Measurements from ENCODE around the gene TPRA1. TPM values are rescaled to one million over a fixed set of nuclear protein-coding genes. Genes with fewer than 3 reads are reported as not detected.

Gene TPRA1
- total RNA-seq, 1 donor from 2014 or later = 15.1 TPM

- H3K27ac ChIP-seq (ENCODE audit: low read depth, low read length) = no peak overlapping the region
- no peaks in the 10 kb centered on the region for H3K9me3 ChIP-seq (ENCODE audit: control insufficient read depth in 3 of 3, low read length in 3 of 3)
- peaks cover 4 to 12% (median 8%) of the 10 kb centered on the region in 3 donors for H3K27me3 ChIP-seq (ENCODE audit: control insufficient read depth in 3 of 3, insufficient read depth in 3 of 3, low read length in 3 of 3)
- H3K4me3 ChIP-seq (ENCODE audit: low read length in 3 of 3) = no peak overlapping the region
- H3K4me1 ChIP-seq (ENCODE audit: control insufficient read depth in 3 of 3, insufficient read depth in 3 of 3, low read length in 3 of 3) = peaks cover 7 to 8% (median 8%) of the 10 kb centered on the region in 3 donors
- H3K36me3 ChIP-seq (ENCODE audit: control insufficient read depth in 3 of 3, insufficient read depth in 3 of 3, low read length in 3 of 3) = peaks cover 42 to 52% (median 45%) of the 10 kb centered on the region in 3 donors
- H3K9ac ChIP-seq (ENCODE audit: low read depth in 1 of 3, low read length in 3 of 3) = no peak overlapping the region
These were observed 20.0 kb downstream of the TPRA1 start for GRCh38 chr3:127570520-127570919.

GRCh38 chr3:127569160-127569559 is 21.4 kb downstream of the TPRA1 start:
- Histone ChIP-seq H3K27ac (ENCODE audit: low read depth, low read length) (no peak overlapping the region), H3K9me3 (ENCODE audit: control insufficient read depth in 3 of 3, low read length in 3 of 3) (no peaks in the 10 kb centered on the region), H3K27me3 (ENCODE audit: control insufficient read depth in 3 of 3, insufficient read depth in 3 of 3, low read length in 3 of 3) (peaks cover 4 to 21% (median 8%) of the 10 kb centered on the region in 3 donors), H3K9ac (ENCODE audit: low read depth in 1 of 3, low read length in 3 of 3) (no peak overlapping the region), H3K36me3 (ENCODE audit: control insufficient read depth in 3 of 3, insufficient read depth in 3 of 3, low read length in 3 of 3) (peaks cover 34 to 45% (median 37%) of the 10 kb centered on the region in 3 donors), H3K4me1 (ENCODE audit: control insufficient read depth in 3 of 3, insufficient read depth in 3 of 3, low read length in 3 of 3) (peaks cover 0 to 4% (median 2%) of the 10 kb centered on the region in 3 donors), H3K4me3 (ENCODE audit: low read length in 3 of 3) (no peak overlapping the region)

- H3K27ac ChIP-seq (ENCODE audit: low read depth, low read length) = no peak overlapping the region
- no peaks in the 10 kb centered on the region for H3K9me3 ChIP-seq (ENCODE audit: control insufficient read depth in 3 of 3, low read length in 3 of 3)
- H3K9ac ChIP-seq (ENCODE audit: low read depth in 1 of 3, low read length in 3 of 3) = no peak overlapping the region
- H3K36me3 ChIP-seq (ENCODE audit: control insufficient read depth in 3 of 3, insufficient read depth in 3 of 3, low read length in 3 of 3) = peaks cover 30 to 40% (median 32%) of the 10 kb centered on the region in 3 donors
- peaks cover 0 to 4% (median 2%) of the 10 kb centered on the region in 3 donors for H3K4me1 ChIP-seq (ENCODE audit: control insufficient read depth in 3 of 3, insufficient read depth in 3 of 3, low read length in 3 of 3)
- peaks cover 4 to 21% (median 8%) of the 10 kb centered on the region in 3 donors for H3K27me3 ChIP-seq (ENCODE audit: control insufficient read depth in 3 of 3, insufficient read depth in 3 of 3, low read length in 3 of 3)
- H3K4me3 ChIP-seq (ENCODE audit: low read length in 3 of 3) = no peak overlapping the region
These were observed 21.9 kb downstream of the TPRA1 start for GRCh38 chr3:127568586-127568985.

- peaks cover 0 to 4% (median 0%) of the 10 kb centered on the region in 3 donors for H3K4me1 ChIP-seq (ENCODE audit: control insufficient read depth in 3 of 3, insufficient read depth in 3 of 3, low read length in 3 of 3)
- no peak overlapping the region for H3K4me3 ChIP-seq (ENCODE audit: low read length in 3 of 3)
- no peak overlapping the region for H3K9ac ChIP-seq (ENCODE audit: low read depth in 1 of 3, low read length in 3 of 3)
- peaks cover 4 to 23% (median 8%) of the 10 kb centered on the region in 3 donors for H3K27me3 ChIP-seq (ENCODE audit: control insufficient read depth in 3 of 3, insufficient read depth in 3 of 3, low read length in 3 of 3)
- no peaks in the 10 kb centered on the region for H3K9me3 ChIP-seq (ENCODE audit: control insufficient read depth in 3 of 3, low read length in 3 of 3)
- H3K36me3 ChIP-seq (ENCODE audit: control insufficient read depth in 3 of 3, insufficient read depth in 3 of 3, low read length in 3 of 3) = peaks cover 13 to 24% (median 14%) of the 10 kb centered on the region in 3 donors
- H3K27ac ChIP-seq (ENCODE audit: low read depth, low read length) = no peak overlapping the region
These were observed 23.7 kb downstream of the TPRA1 start for GRCh38 chr3:127566833-127567232.

- no peak overlapping the region for H3K27ac ChIP-seq (ENCODE audit: low read depth, low read length)
- no peak overlapping the region for H3K4me3 ChIP-seq (ENCODE audit: low read length in 3 of 3)
- peaks cover 4 to 23% (median 8%) of the 10 kb centered on the region in 3 donors for H3K27me3 ChIP-seq (ENCODE audit: control insufficient read depth in 3 of 3, insufficient read depth in 3 of 3, low read length in 3 of 3)
- H3K9me3 ChIP-seq (ENCODE audit: control insufficient read depth in 3 of 3, low read length in 3 of 3) = no peaks in the 10 kb centered on the region
- H3K4me1 ChIP-seq (ENCODE audit: control insufficient read depth in 3 of 3, insufficient read depth in 3 of 3, low read length in 3 of 3) = peaks cover 0 to 4% (median 0%) of the 10 kb centered on the region in 3 donors
- peaks cover 3 to 18% (median 6%) of the 10 kb centered on the region in 3 donors for H3K36me3 ChIP-seq (ENCODE audit: control insufficient read depth in 3 of 3, insufficient read depth in 3 of 3, low read length in 3 of 3)
- H3K9ac ChIP-seq (ENCODE audit: low read depth in 1 of 3, low read length in 3 of 3) = no peak overlapping the region
These were observed 24.8 kb downstream of the TPRA1 start for GRCh38 chr3:127565711-127566110.

- Histone ChIP-seq H3K9ac (ENCODE audit: low read depth in 1 of 3, low read length in 3 of 3) (no peak overlapping the region), H3K36me3 (ENCODE audit: control insufficient read depth in 3 of 3, insufficient read depth in 3 of 3, low read length in 3 of 3) (peaks cover 0 to 2% (median 0%) of the 10 kb centered on the region in 3 donors), H3K27me3 (ENCODE audit: control insufficient read depth in 3 of 3, insufficient read depth in 3 of 3, low read length in 3 of 3) (peaks cover 0 to 11% (median 4%) of the 10 kb centered on the region in 3 donors), H3K27ac (ENCODE audit: low read depth, low read length) (no peak overlapping the region), H3K4me1 (ENCODE audit: control insufficient read depth in 3 of 3, insufficient read depth in 3 of 3, low read length in 3 of 3) (no peaks in the 10 kb centered on the region), H3K4me3 (ENCODE audit: low read length in 3 of 3) (no peak overlapping the region), H3K9me3 (ENCODE audit: control insufficient read depth in 3 of 3, low read length in 3 of 3) (no peaks in the 10 kb centered on the region)
These were observed 30.3 kb downstream of the TPRA1 start for GRCh38 chr3:127560051-127560787.

GRCh38 chr3:127556565-127556964 is 34.0 kb downstream of the TPRA1 start:
- Histone ChIP-seq H3K36me3 (ENCODE audit: control insufficient read depth in 3 of 3, insufficient read depth in 3 of 3, low read length in 3 of 3) (peaks cover 0 to 2% (median 0%) of the 10 kb centered on the region in 3 donors), H3K4me3 (ENCODE audit: low read length in 3 of 3) (no peak overlapping the region), H3K9me3 (ENCODE audit: control insufficient read depth in 3 of 3, low read length in 3 of 3) (no peaks in the 10 kb centered on the region), H3K27ac (ENCODE audit: low read depth, low read length) (no peak overlapping the region), H3K9ac (ENCODE audit: low read depth in 1 of 3, low read length in 3 of 3) (no peak overlapping the region), H3K4me1 (ENCODE audit: control insufficient read depth in 3 of 3, insufficient read depth in 3 of 3, low read length in 3 of 3) (peaks cover 0 to 2% (median 0%) of the 10 kb centered on the region in 3 donors), H3K27me3 (ENCODE audit: control insufficient read depth in 3 of 3, insufficient read depth in 3 of 3, low read length in 3 of 3) (peaks cover 0 to 4% (median 3%) of the 10 kb centered on the region in 3 donors)

GRCh38 chr3:127555108-127555507 is 35.4 kb downstream of the TPRA1 start:
- H3K27ac ChIP-seq (ENCODE audit: low read depth, low read length) = no peak overlapping the region
- H3K9ac ChIP-seq (ENCODE audit: low read depth in 1 of 3, low read length in 3 of 3) = no peak overlapping the region
- no peak overlapping the region for H3K4me3 ChIP-seq (ENCODE audit: low read length in 3 of 3)
- no peaks in the 10 kb centered on the region for H3K9me3 ChIP-seq (ENCODE audit: control insufficient read depth in 3 of 3, low read length in 3 of 3)
- H3K36me3 ChIP-seq (ENCODE audit: control insufficient read depth in 3 of 3, insufficient read depth in 3 of 3, low read length in 3 of 3) = peaks cover 0 to 2% (median 0%) of the 10 kb centered on the region in 3 donors
- peaks cover 0 to 2% (median 0%) of the 10 kb centered on the region in 3 donors for H3K4me1 ChIP-seq (ENCODE audit: control insufficient read depth in 3 of 3, insufficient read depth in 3 of 3, low read length in 3 of 3)
- H3K27me3 ChIP-seq (ENCODE audit: control insufficient read depth in 3 of 3, insufficient read depth in 3 of 3, low read length in 3 of 3) = peaks cover 0 to 4% (median 0%) of the 10 kb centered on the region in 3 donors

GRCh38 chr3:127552038-127552437 is 38.5 kb downstream of the TPRA1 start:
- Histone ChIP-seq H3K4me1 (ENCODE audit: control insufficient read depth in 3 of 3, insufficient read depth in 3 of 3, low read length in 3 of 3) (peaks cover 7 to 10% (median 8%) of the 10 kb centered on the region in 3 donors), H3K36me3 (ENCODE audit: control insufficient read depth in 3 of 3, insufficient read depth in 3 of 3, low read length in 3 of 3) (peaks cover 0 to 2% (median 0%) of the 10 kb centered on the region in 3 donors), H3K9me3 (ENCODE audit: control insufficient read depth in 3 of 3, low read length in 3 of 3) (no peaks in the 10 kb centered on the region), H3K27ac (ENCODE audit: low read depth, low read length) (no peak overlapping the region), H3K9ac (ENCODE audit: low read depth in 1 of 3, low read length in 3 of 3) (no peak overlapping the region), H3K27me3 (ENCODE audit: control insufficient read depth in 3 of 3, insufficient read depth in 3 of 3, low read length in 3 of 3) (no peaks in the 10 kb centered on the region), H3K4me3 (ENCODE audit: low read length in 3 of 3) (no peak overlapping the region)

GRCh38 chr3:127551178-127551577 is 39.4 kb downstream of the TPRA1 start:
- no peak overlapping the region for H3K27ac ChIP-seq (ENCODE audit: low read depth, low read length)
- no peaks in the 10 kb centered on the region for H3K27me3 ChIP-seq (ENCODE audit: control insufficient read depth in 3 of 3, insufficient read depth in 3 of 3, low read length in 3 of 3)
- H3K4me3 ChIP-seq (ENCODE audit: low read length in 3 of 3) = no peak overlapping the region
- peaks cover 14 to 17% (median 14%) of the 10 kb centered on the region in 3 donors for H3K4me1 ChIP-seq (ENCODE audit: control insufficient read depth in 3 of 3, insufficient read depth in 3 of 3, low read length in 3 of 3)
- H3K36me3 ChIP-seq (ENCODE audit: control insufficient read depth in 3 of 3, insufficient read depth in 3 of 3, low read length in 3 of 3) = peaks cover 0 to 2% (median 0%) of the 10 kb centered on the region in 3 donors
- H3K9me3 ChIP-seq (ENCODE audit: control insufficient read depth in 3 of 3, low read length in 3 of 3) = no peaks in the 10 kb centered on the region
- no peak overlapping the region for H3K9ac ChIP-seq (ENCODE audit: low read depth in 1 of 3, low read length in 3 of 3)
